ENCODE data around the gene RSL1D1.

The RSL1D1 gene

DNA sequence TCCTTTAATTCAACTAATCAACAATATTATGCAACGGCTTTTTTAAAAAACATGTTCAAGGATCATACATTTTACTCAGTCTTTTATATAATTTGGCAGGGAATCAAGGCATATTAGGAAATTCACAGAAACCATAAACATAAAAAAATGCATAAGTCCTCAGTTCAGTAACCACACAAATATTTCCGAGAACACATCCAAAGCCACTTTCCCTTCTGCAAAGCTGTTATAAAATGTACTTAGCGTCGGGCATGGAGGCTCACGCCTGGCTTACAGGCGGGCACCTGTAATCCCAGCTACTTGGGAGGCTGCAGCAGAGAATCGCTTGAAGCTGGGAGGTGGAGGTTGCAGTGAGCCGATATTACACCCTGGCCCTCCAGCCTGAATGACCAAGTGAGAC is 44.6 kb downstream of the RSL1D1 start:
- H3K4me1 ChIP-seq (ENCODE audit: insufficient read depth, low read length, poor library complexity, severe bottlenecking) = no peaks in the 10 kb centered on the region
- no peak overlapping the region for H3K4me3 ChIP-seq (ENCODE audit: low read length, poor library complexity, severe bottlenecking)
- no peaks in the 10 kb centered on the region for H3F3A ChIP-seq (ENCODE audit: low read depth)
- no peaks in the 10 kb centered on the region for H3K79me2 ChIP-seq (ENCODE audit: insufficient read depth, low read length)
- no peak overlapping the region for H3K4me2 ChIP-seq (ENCODE audit: low read depth, low read length, poor library complexity, severe bottlenecking)
- TF ChIP-seq CTCF (conservative IDR thresholded peaks at IDR 0.05; ENCODE audit: low read length) (no peak), EZH2phosphoT487 (IDR thresholded peaks at IDR 0.05; ENCODE audit: borderline replicate concordance) (no peak)
- no peak overlapping the region for H2AFZ ChIP-seq (ENCODE audit: low read length)
- no peaks in the 10 kb centered on the region for H3K9me2 ChIP-seq (replicated peaks; ENCODE audit: low read depth, low read length)
- no peak overlapping the region for H3K9ac ChIP-seq (ENCODE audit: low read depth, low read length, poor library complexity, severe bottlenecking)
- no peaks in the 10 kb centered on the region for H3K9me3 ChIP-seq (ENCODE audit: insufficient read depth, low read depth, low read length)
- no peaks in the 10 kb centered on the region for H4K20me1 ChIP-seq (ENCODE audit: insufficient read depth, low read length, poor library complexity, severe bottlenecking)
- no peaks in the 10 kb centered on the region for H3K27me3 ChIP-seq (ENCODE audit: insufficient read depth, low read length, poor library complexity, severe bottlenecking)
- no peaks in the 10 kb centered on the region for H3K36me3 ChIP-seq (ENCODE audit: insufficient read depth, low read length)

DNA sequence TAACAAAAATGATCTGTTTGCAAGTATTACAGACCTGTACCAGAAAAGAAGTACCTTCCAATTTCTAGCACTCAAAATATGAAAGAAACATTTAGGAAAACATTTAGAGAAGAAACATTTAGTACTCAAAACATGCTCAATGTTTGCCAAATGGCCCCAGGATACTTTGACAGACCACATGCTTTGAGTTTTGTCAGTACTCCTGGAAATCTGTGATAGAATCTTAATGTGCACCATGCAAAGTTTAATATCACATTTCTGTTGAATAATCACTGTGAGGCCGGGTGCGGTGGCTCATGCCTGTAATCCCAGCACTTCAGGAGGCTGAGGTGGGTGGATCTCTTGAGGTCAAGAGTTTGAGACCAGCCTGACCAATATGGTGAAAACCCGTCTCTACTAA is 45.8 kb downstream of the RSL1D1 start:
- no peak for TF ChIP-seq CTCF (conservative IDR thresholded peaks at IDR 0.05; ENCODE audit: low read length)
- TF ChIP-seq EZH2phosphoT487 (IDR thresholded peaks at IDR 0.05; ENCODE audit: borderline replicate concordance) = no peak
- no peak overlapping the region for H3K4me3 ChIP-seq (ENCODE audit: low read length, poor library complexity, severe bottlenecking)

GRCh38 chr16:11801481-11802021 is 49.8 kb downstream of the RSL1D1 start:
- peaks cover 2% of the 10 kb centered on the region for H3K79me2 ChIP-seq (ENCODE audit: insufficient read depth, low read length)
- H3K36me3 ChIP-seq (ENCODE audit: insufficient read depth, low read length) = no peaks in the 10 kb centered on the region
- H3K27me3 ChIP-seq (ENCODE audit: insufficient read depth, low read length, poor library complexity, severe bottlenecking) = no peaks in the 10 kb centered on the region
- no peaks in the 10 kb centered on the region for H4K20me1 ChIP-seq (ENCODE audit: insufficient read depth, low read length, poor library complexity, severe bottlenecking)
- peaks cover 8% of the 10 kb centered on the region for H3K4me1 ChIP-seq (ENCODE audit: insufficient read depth, low read length, poor library complexity, severe bottlenecking)
- no peak overlapping the region for H3K4me3 ChIP-seq (ENCODE audit: low read length, poor library complexity, severe bottlenecking)
- TF ChIP-seq CTCF (conservative IDR thresholded peaks at IDR 0.05; ENCODE audit: low read length) (no peak), EZH2phosphoT487 (IDR thresholded peaks at IDR 0.05; ENCODE audit: borderline replicate concordance) (no peak)
- H2AFZ ChIP-seq (ENCODE audit: low read length) = no peak overlapping the region
- H3K9me2 ChIP-seq (replicated peaks; ENCODE audit: low read depth, low read length) = no peaks in the 10 kb centered on the region
- no peaks in the 10 kb centered on the region for H3F3A ChIP-seq (ENCODE audit: low read depth)
- H3K9me3 ChIP-seq (ENCODE audit: insufficient read depth, low read depth, low read length) = no peaks in the 10 kb centered on the region
- no peak overlapping the region for H3K4me2 ChIP-seq (ENCODE audit: low read depth, low read length, poor library complexity, severe bottlenecking)
- H3K9ac ChIP-seq (ENCODE audit: low read depth, low read length, poor library complexity, severe bottlenecking) = no peak overlapping the region

More for the DNA sequence above, 45.8 kb downstream of the RSL1D1 start:
- no peaks in the 10 kb centered on the region for H3K79me2 ChIP-seq (ENCODE audit: insufficient read depth, low read length)
- H3K4me1 ChIP-seq (ENCODE audit: insufficient read depth, low read length, poor library complexity, severe bottlenecking) = no peaks in the 10 kb centered on the region
- no peaks in the 10 kb centered on the region for H4K20me1 ChIP-seq (ENCODE audit: insufficient read depth, low read length, poor library complexity, severe bottlenecking)
- no peaks in the 10 kb centered on the region for H3K9me2 ChIP-seq (replicated peaks; ENCODE audit: low read depth, low read length)
- H3K9ac ChIP-seq (ENCODE audit: low read depth, low read length, poor library complexity, severe bottlenecking) = no peak overlapping the region
- H3K36me3 ChIP-seq (ENCODE audit: insufficient read depth, low read length) = no peaks in the 10 kb centered on the region
- H3K27me3 ChIP-seq (ENCODE audit: insufficient read depth, low read length, poor library complexity, severe bottlenecking) = no peaks in the 10 kb centered on the region
- H3F3A ChIP-seq (ENCODE audit: low read depth) = no peaks in the 10 kb centered on the region
- no peak overlapping the region for H2AFZ ChIP-seq (ENCODE audit: low read length)
- no peak overlapping the region for H3K4me2 ChIP-seq (ENCODE audit: low read depth, low read length, poor library complexity, severe bottlenecking)
- no peaks in the 10 kb centered on the region for H3K9me3 ChIP-seq (ENCODE audit: insufficient read depth, low read depth, low read length)

Measured in Loucy (cell line).